HG03045 (cell line): ENCODE results near the gene SACS.
"Not testable (repeated sequence)": the region's sequence is repeated elsewhere in the genome, so short reads cannot be mapped to it uniquely, and the experiment has no call there.

ENCODE experiments used
- ATAC-seq: cut with Tn5 transposase; IDR thresholded peaks from one replicate; pipeline ENCODE4 v1.9.1; 2021; ENCODE audit warnings: mild to moderate bottlenecking, moderate library complexity; ENCODE audit not compliant: unreplicated experiment

Gene SACS

GRCh38 chr13:23320926-23321534 lies 112.5 kb downstream of the SACS start:
- ATAC-seq: no peak

- no peak for ATAC-seq
These were observed 113.6 kb downstream of the SACS start for GRCh38 chr13:23319883-23320224.

- ATAC-seq: not testable (repeated sequence)
These were observed 118.7 kb downstream of the SACS start for GRCh38 chr13:23314837-23315236.

- ATAC-seq: no peak
These were observed 140.9 kb downstream of the SACS start for GRCh38 chr13:23292586-23292985.

- no peak for ATAC-seq
These were observed 143.6 kb downstream of the SACS start for GRCh38 chr13:23289917-23290357.

GRCh38 chr13:23288995-23289394 lies 144.5 kb downstream of the SACS start:
- no peak for ATAC-seq

- ATAC-seq: no peak
These were observed 144.9 kb downstream of the SACS start for GRCh38 chr13:23288564-23288963.

- no peak for ATAC-seq
These were observed 154.2 kb downstream of the SACS start for GRCh38 chr13:23279321-23279720.
